GM19438 (cell line): ENCODE measurements around the gene PPP2R2C.

Experiments used
- ATAC-seq: cut with Tn5 transposase; IDR thresholded peaks from one replicate; pipeline ENCODE4 v1.9.1; 2021; ENCODE audit warnings: low read depth; ENCODE audit not compliant: unreplicated experiment

The PPP2R2C gene

GRCh38 chr4:6469898-6470501, 2.4 kb downstream of the PPP2R2C start:
- ATAC-seq: no peak

- ATAC-seq: no peak
Observed at GRCh38 chr4:6469144-6469543, 3.3 kb downstream of the PPP2R2C start.

GRCh38 chr4:6468376-6468775, 4.0 kb downstream of the PPP2R2C start:
- ATAC-seq: no peak

- ATAC-seq: no peak
Observed at GRCh38 chr4:6467600-6467999, 4.8 kb downstream of the PPP2R2C start.

- ATAC-seq: no peak
Observed at GRCh38 chr4:6466756-6467381, 5.5 kb downstream of the PPP2R2C start.

- no peak for ATAC-seq
Observed at GRCh38 chr4:6465955-6466354, 6.5 kb downstream of the PPP2R2C start.

GRCh38 chr4:6464842-6465588, 7.4 kb downstream of the PPP2R2C start:
- no peak for ATAC-seq

- no peak for ATAC-seq
Observed at GRCh38 chr4:6463311-6464289, 8.8 kb downstream of the PPP2R2C start.

- ATAC-seq: no peak
Observed at GRCh38 chr4:6461301-6462165, 10.9 kb downstream of the PPP2R2C start.

GRCh38 chr4:6460876-6461275, 11.5 kb downstream of the PPP2R2C start:
- ATAC-seq: no peak

- ATAC-seq: no peak
Observed at GRCh38 chr4:6458528-6458927, 13.9 kb downstream of the PPP2R2C start.

GRCh38 chr4:6456450-6456849, 16.0 kb downstream of the PPP2R2C start:
- ATAC-seq: no peak

GRCh38 chr4:6454112-6454910, 18.1 kb downstream of the PPP2R2C start:
- ATAC-seq: no peak

GRCh38 chr4:6453688-6453990, 18.8 kb downstream of the PPP2R2C start:
- no peak for ATAC-seq

GRCh38 chr4:6452897-6453687, 19.3 kb downstream of the PPP2R2C start:
- no peak for ATAC-seq

- ATAC-seq: no peak
Observed at GRCh38 chr4:6452116-6452896, 20.1 kb downstream of the PPP2R2C start.

GRCh38 chr4:6451309-6451708, 21.1 kb downstream of the PPP2R2C start:
- ATAC-seq: no peak

GRCh38 chr4:6450709-6451108, 21.7 kb downstream of the PPP2R2C start:
- no peak for ATAC-seq
